HEK293 (cell line): Measurements from ENCODE around the gene EIF4B.

Source experiments
- CTCF ChIA-PET: fragments of 350-600 bp; formaldehyde crosslinking; extraction: SDS; loops from one replicate; lab custom pipeline; 2021; ENCODE audit warnings: antibody characterized with exemption; lab: Yijun Ruan, JAX
- POLR2A ChIA-PET: fragments of 300-600 bp; formaldehyde crosslinking; extraction: SDS; loops from one replicate; lab custom pipeline; 2020; ENCODE audit warnings: antibody characterized with exemption, inconsistent platforms; lab: Yijun Ruan, JAX
- H3K27ac ChIP-seq: fragments of 200-500 bp; sonication (Bioruptor generic); 2 replicates; pipeline ENCODE4 v1.5.1; 2014; ENCODE audit warnings: low read depth, low read length, control low read depth, inconsistent platforms; ENCODE audit errors: extremely low read depth
- H3K36me3 ChIP-seq, 2 experiments: fragments of 200-500 bp in 1 of 2; sonication (Bioruptor generic) in 1 of 2; 1 replicate in 1 of 2; 2 replicates in 1 of 2; pipeline ENCODE4 v1.5.1; 2014 to 2017; ENCODE audit warnings: inconsistent platforms in 2 of 2, low read length in 2 of 2; ENCODE audit not compliant: control insufficient read depth in 2 of 2, insufficient read depth in 1 of 2
- H3K4me1 ChIP-seq: fragments of 200-500 bp; sonication (Bioruptor generic); 2 replicates; pipeline ENCODE4 v1.5.1; 2014; ENCODE audit warnings: mild to moderate bottlenecking, low read length, inconsistent platforms; ENCODE audit not compliant: control insufficient read depth, insufficient read depth
- H3K4me3 ChIP-seq: 2 replicates; pipeline ENCODE4 v1.5.1; 2011; ENCODE audit warnings: low read depth, mild to moderate bottlenecking, control low read depth, low read length, moderate library complexity
- H3K9me3 ChIP-seq: fragments of 200-500 bp; sonication (Bioruptor generic); 2 replicates; pipeline ENCODE4 v1.5.1; 2014; ENCODE audit warnings: low read depth, low read length, inconsistent platforms; ENCODE audit not compliant: control insufficient read depth, insufficient read depth
- GLIS1 ChIP-seq: fragments of 450-650 bp; formaldehyde crosslinking; IDR thresholded peaks from 2 replicates; pipeline ENCODE4 v1.5.1; 2016; ENCODE audit warnings: missing biosample characterization, missing genetic modification characterization
- HOXA7 ChIP-seq: sonication (generic); formaldehyde crosslinking; IDR thresholded peaks from 2 replicates; pipeline ENCODE4 v1.8.1; 2022; ENCODE audit warnings: missing genetic modification reagents, borderline replicate concordance
- IKZF3 ChIP-seq: fragments of 450-650 bp; IDR thresholded peaks from 2 replicates; pipeline ENCODE4 v1.5.0; 2018; ENCODE audit warnings: missing biosample characterization, mild to moderate bottlenecking, missing genetic modification characterization, moderate library complexity
- KLF1 ChIP-seq: fragments of 450-650 bp; formaldehyde crosslinking; IDR thresholded peaks from 2 replicates; pipeline ENCODE4 v1.5.1; 2016; ENCODE audit warnings: missing biosample characterization, missing genetic modification characterization
- KLF7 ChIP-seq: fragments of 450-650 bp; formaldehyde crosslinking; IDR thresholded peaks from 2 replicates; pipeline ENCODE4 v1.5.1; 2016; ENCODE audit warnings: missing biosample characterization, missing genetic modification characterization, borderline replicate concordance
- KLF9 ChIP-seq: fragments of 450-650 bp; formaldehyde crosslinking; IDR thresholded peaks from 2 replicates; pipeline ENCODE4 v1.5.1; 2016; ENCODE audit warnings: missing biosample characterization, missing genetic modification characterization, low read depth
- ZBTB17 ChIP-seq: fragments of 450-650 bp; formaldehyde crosslinking; IDR thresholded peaks from 2 replicates; pipeline ENCODE4 v1.5.1; 2016; ENCODE audit warnings: missing biosample characterization, missing genetic modification characterization
- ZBTB20 ChIP-seq: fragments of 450-650 bp; formaldehyde crosslinking; IDR thresholded peaks from 2 replicates; pipeline ENCODE4 v1.5.1; 2016; ENCODE audit warnings: missing biosample characterization, missing genetic modification characterization
- ZNF157 ChIP-seq: fragments of 450-650 bp; formaldehyde crosslinking; IDR thresholded peaks from 2 replicates; pipeline ENCODE4 v1.5.1; 2016; ENCODE audit warnings: missing biosample characterization, missing genetic modification characterization
- ZNF335 ChIP-seq: fragments of 450-650 bp; formaldehyde crosslinking; conservative IDR thresholded peaks from 2 replicates; pipeline ENCODE4 v1.5.1; 2016; ENCODE audit warnings: missing biosample characterization, missing genetic modification characterization
- ZNF366 ChIP-seq: fragments of 450-650 bp; formaldehyde crosslinking; conservative IDR thresholded peaks from 2 replicates; pipeline ENCODE4 v1.5.1; 2016; ENCODE audit warnings: missing biosample characterization, missing genetic modification characterization
- ZNF501 ChIP-seq: fragments of 450-650 bp; formaldehyde crosslinking; IDR thresholded peaks from 2 replicates; pipeline ENCODE4 v1.5.1; 2016; ENCODE audit warnings: missing biosample characterization, missing genetic modification characterization
- ZNF660 ChIP-seq: fragments of 450-650 bp; IDR thresholded peaks from 2 replicates; pipeline ENCODE4 v1.5.1; 2018; ENCODE audit warnings: missing biosample characterization, mild to moderate bottlenecking, missing genetic modification characterization
- ZNF785 ChIP-seq: fragments of 450-650 bp; formaldehyde crosslinking; IDR thresholded peaks from 2 replicates; pipeline ENCODE4 v1.5.1; 2016; ENCODE audit warnings: missing biosample characterization, missing genetic modification characterization
- ZSCAN30 ChIP-seq: fragments of 450-650 bp; IDR thresholded peaks from 2 replicates; pipeline ENCODE4 v1.5.1; 2018; ENCODE audit warnings: missing biosample characterization, mild to moderate bottlenecking, missing genetic modification characterization, moderate library complexity
- ZXDB ChIP-seq: fragments of 450-650 bp; formaldehyde crosslinking; IDR thresholded peaks from 2 replicates; pipeline ENCODE4 v1.5.1; 2016; ENCODE audit warnings: missing biosample characterization, missing genetic modification characterization
- TF ChIP-seq, protein P1 (sequence below): fragments of 450-650 bp; formaldehyde crosslinking; conservative IDR thresholded peaks from 2 replicates; pipeline ENCODE4 v1.5.1; 2016; ENCODE audit warnings: low read depth, missing biosample characterization, missing genetic modification characterization
- TF ChIP-seq, protein P2 (sequence below): fragments of 450-650 bp; formaldehyde crosslinking; IDR thresholded peaks from 2 replicates; pipeline ENCODE4 v1.5.1; 2017; ENCODE audit warnings: missing biosample characterization, mild to moderate bottlenecking, missing genetic modification characterization, moderate library complexity
- TF ChIP-seq, protein P3 (sequence below): fragments of 450-650 bp; formaldehyde crosslinking; IDR thresholded peaks from 2 replicates; pipeline ENCODE4 v1.5.1; 2016; ENCODE audit warnings: missing biosample characterization, missing genetic modification characterization
- TF ChIP-seq, protein P4 (sequence below): fragments of 450-650 bp; formaldehyde crosslinking; IDR thresholded peaks from 2 replicates; pipeline ENCODE4 v1.5.1; 2016; ENCODE audit warnings: missing biosample characterization, missing genetic modification characterization
- TF ChIP-seq, protein P5 (sequence below): fragments of 450-650 bp; formaldehyde crosslinking; IDR thresholded peaks from 2 replicates; pipeline ENCODE4 v1.5.1; 2016; ENCODE audit warnings: missing biosample characterization, missing genetic modification characterization

Gene EIF4B

DNA sequence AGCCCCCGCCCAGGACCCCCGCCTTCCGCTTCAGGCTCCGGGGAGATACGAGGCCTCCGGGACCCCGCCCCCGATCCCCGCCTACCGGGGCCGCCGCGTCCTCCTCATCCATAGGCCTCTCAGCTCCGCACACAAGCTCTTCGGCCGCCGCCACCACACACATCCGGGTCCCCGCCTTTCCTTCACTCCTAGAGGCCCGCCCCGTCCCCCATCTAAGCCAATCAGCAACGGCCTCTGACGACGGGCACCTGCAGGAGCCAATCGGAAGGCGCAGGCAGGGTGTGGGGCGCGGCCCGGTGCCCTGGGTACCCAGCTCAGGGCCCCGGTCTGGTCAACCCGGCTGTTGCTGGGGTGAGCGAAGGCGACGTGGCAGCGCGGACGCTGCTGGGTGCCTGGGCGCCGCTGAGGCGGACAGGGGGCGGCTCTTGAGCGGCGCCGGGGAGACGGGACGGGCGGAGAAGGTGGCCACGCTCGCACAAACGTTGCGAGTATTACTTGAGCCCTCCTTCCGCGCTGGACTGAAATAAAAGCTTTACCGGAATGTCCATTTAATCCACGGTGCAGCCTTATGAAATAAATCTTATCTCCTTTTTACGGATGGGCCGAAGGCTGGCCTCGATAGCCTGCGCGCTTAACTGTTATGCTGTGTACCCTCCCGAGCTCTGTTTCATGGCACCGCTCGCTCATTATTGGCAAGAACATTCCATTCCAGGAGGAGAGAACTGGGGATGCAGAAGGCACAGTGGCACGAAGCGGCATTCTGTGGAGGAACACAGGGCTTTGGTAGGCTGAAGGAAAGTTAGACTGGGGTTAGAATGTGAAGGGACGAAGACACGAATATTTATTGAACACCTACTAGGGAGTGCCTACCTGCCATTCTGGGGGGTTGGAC is 73.2 kb downstream of the EIF4B start, which contains the start of gene SPRYD3:
Gene SPRYD3, minus strand, starts transcription at position 165 of the 892 bp plus-strand sequence. Its CDS starts 57 bp downstream, at position 108.
- Histone ChIP-seq H3K36me3 (peaks cover 0 to 30% of the 10 kb centered on the region in 2 experiments; a peak in 2 of 3 replicates), H3K4me1 (peaks cover 2% of the 10 kb centered on the region; the same call in 1 of the 2 replicates), H3K27ac (peak within 1 kb of the TSS; percentile 85), H3K4me3 (peak within 1 kb of the TSS; percentile 55), H3K9me3 (no peaks in the 10 kb centered on the region)
- ChIA-PET POLR2A (interaction anchor here (0.5 to 2.4 kb wide), 33 partner anchors 9 to 422 kb away, joined by 3 to 18 read pairs (median 5); partner anchors contain the start of genes AAAS, CSAD, EIF4B and ESPL1), CTCF (interaction anchor here (0.6 to 7.0 kb wide), 7 partner anchors 14 to 132 kb away, joined by 3 to 78 read pairs (median 3); partner anchors contain the start of gene IGFBP6)
- TF ChIP-seq GLIS1 (tag by site-specific recombination) (peak; percentile 28; the same call in 1 of the 2 replicates), HOXA7 (CRISPR knock-in tag) (no peak), ZSCAN30 (tag by site-specific recombination) (0 out of 2 replicates have a peak, but pooled peaks have one; percentile 31), ZNF660 (tag by site-specific recombination) (peak; percentile 44; the same call in 1 of the 2 replicates), ZBTB17 (tag by site-specific recombination) (peak; percentile 66), ZXDB (tag by site-specific recombination) (peak; percentile 66), ZBTB20 (tag by site-specific recombination) (peak; percentile 98), KLF9 (tag by site-specific recombination) (peak; percentile 82; the same call in 1 of the 2 replicates), ZNF785 (tag by site-specific recombination) (no peak), IKZF3 (no peak), ZNF366 (0 out of 2 replicates have a peak, but pooled peaks have one; percentile 18), KLF1 (tag by site-specific recombination) (peak; percentile 75), KLF7 (peak; percentile 11; the same call in 1 of the 2 replicates), ZNF335 (tag by site-specific recombination) (peak; percentile 66), ZNF501 (tag by site-specific recombination) (peak; percentile 69; the same call in 1 of the 2 replicates), ZNF157 (tag by site-specific recombination) (no peak)
- TF ChIP-seq, protein P1, sequence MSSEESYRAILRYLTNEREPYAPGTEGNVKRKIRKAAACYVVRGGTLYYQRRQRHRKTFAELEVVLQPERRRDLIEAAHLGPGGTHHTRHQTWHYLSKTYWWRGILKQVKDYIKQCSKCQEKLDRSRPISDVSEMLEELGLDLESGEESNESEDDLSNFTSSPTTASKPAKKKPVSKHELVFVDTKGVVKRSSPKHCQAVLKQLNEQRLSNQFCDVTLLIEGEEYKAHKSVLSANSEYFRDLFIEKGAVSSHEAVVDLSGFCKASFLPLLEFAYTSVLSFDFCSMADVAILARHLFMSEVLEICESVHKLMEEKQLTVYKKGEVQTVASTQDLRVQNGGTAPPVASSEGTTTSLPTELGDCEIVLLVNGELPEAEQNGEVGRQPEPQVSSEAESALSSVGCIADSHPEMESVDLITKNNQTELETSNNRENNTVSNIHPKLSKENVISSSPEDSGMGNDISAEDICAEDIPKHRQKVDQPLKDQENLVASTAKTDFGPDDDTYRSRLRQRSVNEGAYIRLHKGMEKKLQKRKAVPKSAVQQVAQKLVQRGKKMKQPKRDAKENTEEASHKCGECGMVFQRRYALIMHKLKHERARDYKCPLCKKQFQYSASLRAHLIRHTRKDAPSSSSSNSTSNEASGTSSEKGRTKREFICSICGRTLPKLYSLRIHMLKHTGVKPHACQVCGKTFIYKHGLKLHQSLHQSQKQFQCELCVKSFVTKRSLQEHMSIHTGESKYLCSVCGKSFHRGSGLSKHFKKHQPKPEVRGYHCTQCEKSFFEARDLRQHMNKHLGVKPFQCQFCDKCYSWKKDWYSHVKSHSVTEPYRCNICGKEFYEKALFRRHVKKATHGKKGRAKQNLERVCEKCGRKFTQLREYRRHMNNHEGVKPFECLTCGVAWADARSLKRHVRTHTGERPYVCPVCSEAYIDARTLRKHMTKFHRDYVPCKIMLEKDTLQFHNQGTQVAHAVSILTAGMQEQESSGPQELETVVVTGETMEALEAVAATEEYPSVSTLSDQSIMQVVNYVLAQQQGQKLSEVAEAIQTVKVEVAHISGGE (tag by site-specific recombination) = peak; percentile 68
- TF ChIP-seq, protein P2, sequence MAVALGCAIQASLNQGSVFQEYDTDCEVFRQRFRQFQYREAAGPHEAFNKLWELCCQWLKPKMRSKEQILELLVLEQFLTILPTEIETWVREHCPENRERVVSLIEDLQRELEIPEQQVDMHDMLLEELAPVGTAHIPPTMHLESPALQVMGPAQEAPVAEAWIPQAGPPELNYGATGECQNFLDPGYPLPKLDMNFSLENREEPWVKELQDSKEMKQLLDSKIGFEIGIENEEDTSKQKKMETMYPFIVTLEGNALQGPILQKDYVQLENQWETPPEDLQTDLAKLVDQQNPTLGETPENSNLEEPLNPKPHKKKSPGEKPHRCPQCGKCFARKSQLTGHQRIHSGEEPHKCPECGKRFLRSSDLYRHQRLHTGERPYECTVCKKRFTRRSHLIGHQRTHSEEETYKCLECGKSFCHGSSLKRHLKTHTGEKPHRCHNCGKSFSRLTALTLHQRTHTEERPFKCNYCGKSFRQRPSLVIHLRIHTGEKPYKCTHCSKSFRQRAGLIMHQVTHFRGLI (tag by site-specific recombination) = peak; percentile 78
- TF ChIP-seq, protein P3, sequence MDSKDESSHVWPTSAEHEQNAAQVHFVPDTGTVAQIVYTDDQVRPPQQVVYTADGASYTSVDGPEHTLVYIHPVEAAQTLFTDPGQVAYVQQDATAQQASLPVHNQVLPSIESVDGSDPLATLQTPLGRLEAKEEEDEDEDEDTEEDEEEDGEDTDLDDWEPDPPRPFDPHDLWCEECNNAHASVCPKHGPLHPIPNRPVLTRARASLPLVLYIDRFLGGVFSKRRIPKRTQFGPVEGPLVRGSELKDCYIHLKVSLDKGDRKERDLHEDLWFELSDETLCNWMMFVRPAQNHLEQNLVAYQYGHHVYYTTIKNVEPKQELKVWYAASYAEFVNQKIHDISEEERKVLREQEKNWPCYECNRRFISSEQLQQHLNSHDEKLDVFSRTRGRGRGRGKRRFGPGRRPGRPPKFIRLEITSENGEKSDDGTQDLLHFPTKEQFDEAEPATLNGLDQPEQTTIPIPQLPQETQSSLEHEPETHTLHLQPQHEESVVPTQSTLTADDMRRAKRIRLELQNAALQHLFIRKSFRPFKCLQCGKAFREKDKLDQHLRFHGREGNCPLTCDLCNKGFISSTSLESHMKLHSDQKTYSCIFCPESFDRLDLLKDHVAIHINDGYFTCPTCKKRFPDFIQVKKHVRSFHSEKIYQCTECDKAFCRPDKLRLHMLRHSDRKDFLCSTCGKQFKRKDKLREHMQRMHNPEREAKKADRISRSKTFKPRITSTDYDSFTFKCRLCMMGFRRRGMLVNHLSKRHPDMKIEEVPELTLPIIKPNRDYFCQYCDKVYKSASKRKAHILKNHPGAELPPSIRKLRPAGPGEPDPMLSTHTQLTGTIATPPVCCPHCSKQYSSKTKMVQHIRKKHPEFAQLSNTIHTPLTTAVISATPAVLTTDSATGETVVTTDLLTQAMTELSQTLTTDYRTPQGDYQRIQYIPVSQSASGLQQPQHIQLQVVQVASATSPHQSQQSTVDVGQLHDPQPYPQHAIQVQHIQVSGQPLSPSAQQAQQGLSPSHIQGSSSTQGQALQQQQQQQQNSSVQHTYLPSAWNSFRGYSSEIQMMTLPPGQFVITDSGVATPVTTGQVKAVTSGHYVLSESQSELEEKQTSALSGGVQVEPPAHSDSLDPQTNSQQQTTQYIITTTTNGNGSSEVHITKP (tag by site-specific recombination) = peak; percentile 92
- TF ChIP-seq, protein P4, sequence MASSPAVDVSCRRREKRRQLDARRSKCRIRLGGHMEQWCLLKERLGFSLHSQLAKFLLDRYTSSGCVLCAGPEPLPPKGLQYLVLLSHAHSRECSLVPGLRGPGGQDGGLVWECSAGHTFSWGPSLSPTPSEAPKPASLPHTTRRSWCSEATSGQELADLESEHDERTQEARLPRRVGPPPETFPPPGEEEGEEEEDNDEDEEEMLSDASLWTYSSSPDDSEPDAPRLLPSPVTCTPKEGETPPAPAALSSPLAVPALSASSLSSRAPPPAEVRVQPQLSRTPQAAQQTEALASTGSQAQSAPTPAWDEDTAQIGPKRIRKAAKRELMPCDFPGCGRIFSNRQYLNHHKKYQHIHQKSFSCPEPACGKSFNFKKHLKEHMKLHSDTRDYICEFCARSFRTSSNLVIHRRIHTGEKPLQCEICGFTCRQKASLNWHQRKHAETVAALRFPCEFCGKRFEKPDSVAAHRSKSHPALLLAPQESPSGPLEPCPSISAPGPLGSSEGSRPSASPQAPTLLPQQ (tag by site-specific recombination) = peak; percentile 54; the same call in 1 of the 2 replicates
- TF ChIP-seq, protein P5, sequence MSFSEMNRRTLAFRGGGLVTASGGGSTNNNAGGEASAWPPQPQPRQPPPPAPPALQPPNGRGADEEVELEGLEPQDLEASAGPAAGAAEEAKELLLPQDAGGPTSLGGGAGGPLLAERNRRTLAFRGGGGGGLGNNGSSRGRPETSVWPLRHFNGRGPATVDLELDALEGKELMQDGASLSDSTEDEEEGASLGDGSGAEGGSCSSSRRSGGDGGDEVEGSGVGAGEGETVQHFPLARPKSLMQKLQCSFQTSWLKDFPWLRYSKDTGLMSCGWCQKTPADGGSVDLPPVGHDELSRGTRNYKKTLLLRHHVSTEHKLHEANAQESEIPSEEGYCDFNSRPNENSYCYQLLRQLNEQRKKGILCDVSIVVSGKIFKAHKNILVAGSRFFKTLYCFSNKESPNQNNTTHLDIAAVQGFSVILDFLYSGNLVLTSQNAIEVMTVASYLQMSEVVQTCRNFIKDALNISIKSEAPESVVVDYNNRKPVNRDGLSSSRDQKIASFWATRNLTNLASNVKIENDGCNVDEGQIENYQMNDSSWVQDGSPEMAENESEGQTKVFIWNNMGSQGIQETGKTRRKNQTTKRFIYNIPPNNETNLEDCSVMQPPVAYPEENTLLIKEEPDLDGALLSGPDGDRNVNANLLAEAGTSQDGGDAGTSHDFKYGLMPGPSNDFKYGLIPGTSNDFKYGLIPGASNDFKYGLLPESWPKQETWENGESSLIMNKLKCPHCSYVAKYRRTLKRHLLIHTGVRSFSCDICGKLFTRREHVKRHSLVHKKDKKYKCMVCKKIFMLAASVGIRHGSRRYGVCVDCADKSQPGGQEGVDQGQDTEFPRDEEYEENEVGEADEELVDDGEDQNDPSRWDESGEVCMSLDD = peak; percentile 91
